H1 (cell line): ENCODE data around the gene INHA.

ENCODE experiments used
- CBX5 ChIP-seq: fragments of 300-800, 300-1000 bp; sonication (generic); IDR thresholded peaks from 2 replicates; pipeline ENCODE4 v1.7.1; 2016; ENCODE audit warnings: antibody characterized with exemption, low read length, low read depth
- CHD7 ChIP-seq: fragments of 300-600 bp; sonication (generic); IDR thresholded peaks from 2 replicates; pipeline ENCODE4 v1.7.1; 2012; ENCODE audit warnings: low read length, moderate library complexity, mild to moderate bottlenecking, inconsistent platforms; ENCODE audit not compliant: insufficient replicate concordance
- CTCF ChIP-seq, 3 experiments: IDR thresholded peaks; 1 replicate in 2 of 3; 2 replicates in 1 of 3; pipeline versions ENCODE4 v1.5.1 to v1.6.1; 2011; ENCODE audit warnings: low read length in 3 of 3, mild to moderate bottlenecking in 3 of 3, inconsistent platforms in 2 of 3, low read depth in 1 of 3, moderate library complexity in 1 of 3; ENCODE audit not compliant: insufficient read depth in 1 of 3; ENCODE audit errors: control extremely low read depth in 1 of 3
- EGR1 ChIP-seq: IDR thresholded peaks from 2 replicates; pipeline ENCODE4 v1.6.1; 2011; ENCODE audit warnings: low read depth, low read length, borderline replicate concordance
- EZH2 ChIP-seq: fragments of 200-600 bp; sonication (generic); IDR thresholded peaks from 2 replicates; pipeline ENCODE4 v1.7.1; 2012; ENCODE audit warnings: low read depth, mild to moderate bottlenecking, moderate library complexity, low read length, inconsistent platforms; ENCODE audit not compliant: severe bottlenecking
- GABPA ChIP-seq: IDR thresholded peaks from 2 replicates; pipeline ENCODE4 v1.6.1; 2011; ENCODE audit warnings: mild to moderate bottlenecking, low read length, moderate library complexity, borderline replicate concordance; ENCODE audit not compliant: insufficient read depth
- POLR2A ChIP-seq, 2 experiments: IDR thresholded peaks; 1 replicate in 1 of 2; 2 replicates in 1 of 2; pipeline ENCODE4 v1.6.1; 2011; ENCODE audit warnings: low read depth in 2 of 2, low read length in 2 of 2, mild to moderate bottlenecking in 2 of 2; ENCODE audit errors: control extremely low read depth in 1 of 2
- POLR2AphosphoS5 ChIP-seq: IDR thresholded peaks from 2 replicates; pipeline ENCODE4 v1.6.1; 2011; ENCODE audit warnings: low read depth, low read length
- RBBP5 ChIP-seq: IDR thresholded peaks from 2 replicates; pipeline ENCODE4 v1.7.1; 2012; ENCODE audit warnings: low read depth, mild to moderate bottlenecking, inconsistent platforms, low read length, moderate library complexity, borderline replicate concordance
- RXRA ChIP-seq: IDR thresholded peaks from 2 replicates; pipeline ENCODE4 v1.6.1; 2011; ENCODE audit warnings: low read depth, mild to moderate bottlenecking, low read length, moderate library complexity; ENCODE audit not compliant: insufficient read depth
- SAP30 ChIP-seq: fragments of 300-600 bp; sonication (generic); IDR thresholded peaks from 2 replicates; pipeline ENCODE4 v1.7.1; 2012; ENCODE audit warnings: low read length, moderate library complexity, mild to moderate bottlenecking, inconsistent platforms; ENCODE audit not compliant: insufficient read depth, insufficient replicate concordance
- TCF12 ChIP-seq: IDR thresholded peaks from 2 replicates; pipeline ENCODE4 v1.6.1; 2011; ENCODE audit warnings: low read depth, mild to moderate bottlenecking, low read length
- YY1 ChIP-seq: IDR thresholded peaks from 2 replicates; pipeline ENCODE4 v1.6.1; 2011; ENCODE audit warnings: low read depth, mild to moderate bottlenecking, low read length

GRCh38 chr2:219532378-219532649 lies 39.8 kb upstream of the INHA start:
- TF ChIP-seq GABPA: no peak
- TF ChIP-seq RXRA: no peak
- TF ChIP-seq SAP30: no peak
- TF ChIP-seq YY1: no peak
- no peak for TF ChIP-seq CHD7
- no peak for TF ChIP-seq CTCF (IDR thresholded peaks at IDR 0.05; ENCODE audit: control extremely low read depth in 1 of 3, insufficient read depth in 1 of 3, low read depth in 1 of 3, low read length in 3 of 3)
- no peak for TF ChIP-seq EZH2
- no peak for TF ChIP-seq POLR2A (IDR thresholded peaks at IDR 0.05; ENCODE audit: control extremely low read depth in 1 of 2, low read depth in 2 of 2, low read length in 2 of 2)
- TF ChIP-seq RBBP5: no peak
- no peak for TF ChIP-seq TCF12
- no peak for TF ChIP-seq CBX5
- no peak for TF ChIP-seq POLR2AphosphoS5
- TF ChIP-seq EGR1: no peak
